ENCODE data around the gene BHLHE23.

The BHLHE23 gene

GRCh38 chr20:63006540-63007359, at the start of gene BHLHE23:
BHLHE23 (minus strand) TSS chr20:63006964; CDS start chr20:63006774, 190 bp downstream.
- DNase-seq (ENCODE audit: low read depth in 2 of 2), result no peak

- DNase-seq (ENCODE audit: low read depth in 2 of 2), result no peak
Observed at GRCh38 chr20:63055575-63056235, 48.9 kb upstream of the BHLHE23 start.

- DNase-seq (ENCODE audit: low read depth in 2 of 2), result no peak
Observed at GRCh38 chr20:63054681-63055240, 48.0 kb upstream of the BHLHE23 start.

- no peak for DNase-seq (ENCODE audit: low read depth in 2 of 2)
Observed at GRCh38 chr20:63054103-63054474, 47.3 kb upstream of the BHLHE23 start.

GRCh38 chr20:63053432-63054102, 46.8 kb upstream of the BHLHE23 start:
- no peak for DNase-seq (ENCODE audit: low read depth in 2 of 2)

GRCh38 chr20:63052571-63053431, 46.0 kb upstream of the BHLHE23 start:
- DNase-seq (ENCODE audit: low read depth in 2 of 2), result no peak

GRCh38 chr20:63051911-63052310, 45.1 kb upstream of the BHLHE23 start:
- no peak for DNase-seq (ENCODE audit: low read depth in 2 of 2)

- DNase-seq (ENCODE audit: low read depth in 2 of 2), result no peak
Observed at GRCh38 chr20:63051186-63051860, 44.6 kb upstream of the BHLHE23 start.

- no peak for DNase-seq (ENCODE audit: low read depth in 2 of 2)
Observed at GRCh38 chr20:63050406-63050805, 43.6 kb upstream of the BHLHE23 start.

GRCh38 chr20:63049561-63050221, 42.9 kb upstream of the BHLHE23 start:
- no peak for DNase-seq (ENCODE audit: low read depth in 2 of 2)

GRCh38 chr20:63049191-63049518, 42.4 kb upstream of the BHLHE23 start:
- DNase-seq (ENCODE audit: low read depth in 2 of 2), result no peak

- DNase-seq (ENCODE audit: low read depth in 2 of 2), result no peak
Observed at GRCh38 chr20:63048516-63049190, 41.9 kb upstream of the BHLHE23 start.

- no peak for DNase-seq (ENCODE audit: low read depth in 2 of 2)
Observed at GRCh38 chr20:63047946-63048345, 41.2 kb upstream of the BHLHE23 start.

GRCh38 chr20:63047267-63047666, 40.5 kb upstream of the BHLHE23 start:
- no peak for DNase-seq (ENCODE audit: low read depth in 2 of 2)

- DNase-seq (ENCODE audit: low read depth in 2 of 2), result no peak
Observed at GRCh38 chr20:63046841-63047240, 40.1 kb upstream of the BHLHE23 start.

- DNase-seq (ENCODE audit: low read depth in 2 of 2), result no peak
Observed at GRCh38 chr20:63045991-63046390, 39.2 kb upstream of the BHLHE23 start.

GRCh38 chr20:63045401-63045800, 38.6 kb upstream of the BHLHE23 start:
- DNase-seq (ENCODE audit: low read depth in 2 of 2), result no peak

- no peak for DNase-seq (ENCODE audit: low read depth in 2 of 2)
Observed at GRCh38 chr20:63044605-63045004, 37.8 kb upstream of the BHLHE23 start.

GRCh38 chr20:63044204-63044600, 37.4 kb upstream of the BHLHE23 start:
- no peak for DNase-seq (ENCODE audit: low read depth in 2 of 2)
